ENCODE data around the gene TMEM272. TPM values are rescaled to one million over a fixed set of nuclear protein-coding genes. Genes with fewer than 3 reads are reported as not detected.

The TMEM272 gene
- total RNA-seq, 2 experiments from 2014 or later: 0.15 to 0.28 TPM

DNA sequence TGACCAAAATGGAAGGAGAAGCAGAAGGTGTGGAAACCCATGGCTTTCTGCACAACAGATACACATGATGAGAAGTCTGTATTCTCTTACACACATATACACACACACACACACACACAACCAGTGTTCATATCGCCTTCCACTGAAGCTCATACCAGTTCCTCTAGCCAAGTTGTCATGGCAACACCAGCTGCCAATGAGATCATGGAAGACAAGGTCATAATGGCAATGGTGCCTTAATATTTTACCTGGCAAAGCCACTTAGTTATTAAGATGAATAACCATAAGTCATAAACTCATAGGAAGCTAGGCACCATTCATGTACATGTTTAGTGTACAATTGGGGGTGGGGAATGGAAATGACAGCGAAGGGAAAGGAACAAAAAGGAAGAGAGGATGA, 38.4 kb downstream of the TMEM272 start:
- Mint-ChIP-seq H3K36me3 (ENCODE audit: low read depth) (no peaks in the 10 kb centered on the region), H3K27ac (no peak overlapping the region), H3K4me3 (no peak overlapping the region), H3K27me3 (no peaks in the 10 kb centered on the region), H3K9me3 (no peaks in the 10 kb centered on the region), H3K4me1 (peaks cover 35% of the 10 kb centered on the region)
- ChIA-PET CTCF (interaction anchor here (1.2 to 1.3 kb wide), 2 partner anchors 9 kb away, joined by 3 read pairs; no protein-coding TSS in a partner anchor), POLR2A (interaction anchor here (1.2 to 2.7 kb wide), 3 partner anchors 17 to 388 kb away, joined by 3 to 22 read pairs (median 4); partner anchors contain the start of gene INTS6)
- no peak for DNase-seq

DNA sequence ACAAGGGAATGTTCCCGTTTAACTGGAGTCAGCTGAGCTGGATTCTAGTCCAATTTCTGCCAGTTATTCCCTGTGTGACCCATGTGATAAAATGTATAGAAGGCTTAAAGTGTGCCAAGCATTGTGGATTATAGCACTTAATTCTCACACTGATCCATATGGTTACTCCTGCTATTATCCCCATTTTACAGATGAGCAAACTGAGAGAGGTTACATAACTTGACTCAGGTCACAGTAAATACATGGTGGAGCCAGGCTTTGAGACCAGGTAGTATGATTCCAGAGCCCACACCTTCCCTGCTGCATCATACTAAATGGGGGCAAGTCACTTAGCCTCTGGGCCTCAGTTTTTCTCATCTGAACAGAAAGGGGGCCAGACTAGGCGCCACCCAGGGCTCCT, 39.1 kb downstream of the TMEM272 start:
- DNase-seq: no peak
- ChIA-PET POLR2A (interaction anchor here (1.2 to 2.7 kb wide), 7 partner anchors 8 to 388 kb away, joined by 3 to 22 read pairs (median 4); partner anchors contain the start of gene INTS6), CTCF (interaction anchor here (1.0 to 1.9 kb wide), 5 partner anchors 8 to 388 kb away, joined by 3 to 9 read pairs (median 3); no protein-coding TSS in a partner anchor)
- peaks cover 37% of the 10 kb centered on the region for H3K4me1 Mint-ChIP-seq
- no peak overlapping the region for H3K27ac Mint-ChIP-seq
- no peaks in the 10 kb centered on the region for H3K9me3 Mint-ChIP-seq
- H3K4me3 Mint-ChIP-seq: no peak overlapping the region
- H3K27me3 Mint-ChIP-seq: no peaks in the 10 kb centered on the region
- H3K36me3 Mint-ChIP-seq (ENCODE audit: low read depth): no peaks in the 10 kb centered on the region

DNA sequence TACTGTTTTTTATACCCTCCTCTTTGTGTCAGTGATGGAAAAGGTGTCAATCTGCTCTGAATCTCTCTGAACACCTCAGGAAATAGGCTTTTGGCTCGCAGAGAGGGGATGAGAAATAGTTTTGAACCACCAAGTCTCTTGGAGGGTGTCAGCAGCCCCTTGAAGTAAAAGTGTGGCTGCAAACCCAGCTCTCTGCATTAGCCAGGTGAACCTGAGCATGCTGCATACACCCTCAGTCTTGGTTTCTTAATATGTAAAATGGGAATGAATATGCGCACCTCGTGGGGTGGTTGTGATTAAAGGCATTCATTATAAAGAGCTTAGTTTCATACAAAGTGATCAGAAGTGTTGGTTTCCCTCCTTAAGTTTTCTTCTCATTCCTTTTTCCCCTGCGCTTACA, 39.7 kb downstream of the TMEM272 start:
- ChIA-PET POLR2A (interaction anchor here (0.8 to 2.7 kb wide), 8 partner anchors 9 to 389 kb away, joined by 3 to 22 read pairs (median 4); partner anchors contain the start of gene INTS6), CTCF (interaction anchor here (0.5 to 1.9 kb wide), 5 partner anchors 9 to 1798 kb away, joined by 3 to 9 read pairs (median 5); no protein-coding TSS in a partner anchor)
- H3K27ac Mint-ChIP-seq: peak overlapping the region; percentile 78
- DNase-seq: no peak
- H3K27me3 Mint-ChIP-seq: no peaks in the 10 kb centered on the region
- H3K4me1 Mint-ChIP-seq: peaks cover 34% of the 10 kb centered on the region
- H3K4me3 Mint-ChIP-seq: peak overlapping the region; percentile 80
- H3K9me3 Mint-ChIP-seq: no peaks in the 10 kb centered on the region
- H3K36me3 Mint-ChIP-seq (ENCODE audit: low read depth): no peaks in the 10 kb centered on the region

DNA sequence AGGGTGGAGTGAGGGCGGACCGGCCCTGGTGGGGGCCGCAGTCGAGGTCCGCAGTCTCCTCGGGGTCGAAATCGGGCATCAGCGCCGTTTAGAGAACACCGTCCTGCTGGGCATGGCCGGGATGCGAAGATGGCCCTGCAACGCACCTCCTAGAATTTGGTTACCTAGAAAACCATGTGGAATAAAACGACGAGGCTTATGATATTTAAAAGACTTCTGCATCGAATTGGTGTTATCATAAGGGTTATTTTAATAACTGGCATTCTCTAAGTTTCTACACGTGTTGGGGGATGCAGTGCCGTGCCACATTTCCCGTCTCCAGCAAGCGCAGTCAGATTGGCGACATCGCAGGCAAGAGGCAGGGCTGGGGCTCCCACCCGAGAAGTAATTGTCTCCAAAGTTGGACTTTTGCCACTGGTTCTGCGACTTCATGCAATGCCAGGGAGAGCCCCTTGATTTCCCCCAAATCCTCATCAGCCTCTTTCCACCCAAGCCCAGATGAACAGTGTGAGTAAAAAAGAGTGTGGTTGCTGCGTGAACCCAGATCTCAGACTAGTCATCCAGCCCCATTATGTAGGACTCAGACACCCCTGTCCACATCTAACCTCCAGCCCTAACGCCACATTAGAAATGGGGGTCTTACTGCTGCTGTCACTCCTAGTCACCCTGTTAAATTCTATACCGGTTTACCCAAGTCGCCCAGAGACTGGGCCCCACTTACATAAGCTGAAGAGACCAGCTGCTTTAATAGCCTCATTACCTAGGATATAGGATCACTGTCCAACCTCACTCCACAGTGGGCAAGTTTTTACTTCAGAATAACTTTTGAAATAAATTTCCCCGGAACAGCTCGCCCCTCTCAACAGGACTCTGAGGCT, 40.4 kb downstream of the TMEM272 start:
- Mint-ChIP-seq H3K4me3 (peak overlapping the region; percentile 80), H3K9me3 (no peaks in the 10 kb centered on the region), H3K4me1 (peaks cover 36% of the 10 kb centered on the region), H3K27ac (peak overlapping the region; percentile 78), H3K27me3 (no peaks in the 10 kb centered on the region), H3K36me3 (ENCODE audit: low read depth) (no peaks in the 10 kb centered on the region)
- ChIA-PET POLR2A (interaction anchor here (0.8 to 2.7 kb wide), 6 partner anchors 10 to 353 kb away, joined by 3 to 22 read pairs (median 4); partner anchors contain the start of gene INTS6), CTCF (interaction anchor here (0.5 to 1.9 kb wide), 5 partner anchors 9 to 1797 kb away, joined by 3 to 9 read pairs (median 5); no protein-coding TSS in a partner anchor)
- DNase-seq: no peak

DNA sequence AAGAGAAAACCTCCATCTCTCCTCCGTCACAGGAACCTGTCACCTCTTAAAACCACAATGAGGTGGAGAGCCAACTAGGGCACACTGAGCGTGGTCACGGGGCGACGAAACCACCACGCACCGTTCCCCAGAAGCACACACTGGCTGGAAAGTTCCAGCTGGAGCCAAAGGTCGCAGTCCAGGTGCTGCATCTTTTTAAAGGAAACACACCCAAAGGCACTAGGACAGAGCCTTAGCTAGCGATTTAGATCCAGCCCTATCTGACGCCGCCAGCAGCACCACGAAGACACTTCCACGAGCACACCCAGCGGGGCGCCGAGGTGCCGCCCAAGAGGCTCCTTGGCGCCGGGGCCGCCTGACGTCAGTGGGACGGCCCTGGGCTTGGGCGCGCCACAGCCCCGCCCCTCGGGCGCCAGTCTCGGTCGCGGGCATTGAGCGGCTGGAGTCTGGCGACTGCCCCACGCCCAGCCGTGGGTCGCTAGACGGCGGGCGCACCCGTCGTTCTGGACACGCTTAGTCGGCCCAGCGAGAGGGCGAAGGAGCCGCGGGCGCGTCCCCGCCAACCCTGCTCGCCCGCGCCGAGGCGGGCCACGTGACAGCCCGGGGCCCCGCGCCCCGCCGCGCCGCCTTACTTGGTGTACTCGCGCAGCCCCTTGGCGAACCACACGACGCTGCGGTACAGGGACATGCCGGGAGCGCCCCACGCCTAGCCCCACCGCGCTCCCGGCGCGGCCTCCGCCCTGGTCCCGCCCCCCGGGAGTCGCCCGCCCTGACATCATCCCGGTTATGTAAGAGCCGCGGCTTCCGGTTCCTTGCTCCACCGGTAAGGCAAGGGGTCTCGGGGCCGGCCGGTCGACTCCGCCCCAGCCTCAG, 41.3 kb downstream of the TMEM272 start, which contains the start of gene DHRS12:
DHRS12 (minus strand) TSS at position 742 of the 873 bp plus-strand sequence. CDS start 4,504 bp downstream, outside the sequence.
- DNase-seq: peak; percentile 88
- Mint-ChIP-seq H3K4me1 (peaks cover 36% of the 10 kb centered on the region), H3K4me3 (peak within 1 kb of the TSS; percentile 93), H3K36me3 (ENCODE audit: low read depth) (no peaks in the 10 kb centered on the region), H3K9me3 (no peaks in the 10 kb centered on the region), H3K27me3 (no peaks in the 10 kb centered on the region), H3K27ac (peak within 1 kb of the TSS; percentile 99)
- ChIA-PET POLR2A (interaction anchor here (0.7 to 4.0 kb wide), 17 partner anchors 9 to 444 kb away, joined by 3 to 82 read pairs (median 4); partner anchors contain the start of gene INTS6), CTCF (interaction anchor here (0.9 to 3.1 kb wide), 3 partner anchors 11 to 353 kb away, joined by 3 to 19 read pairs (median 4); no protein-coding TSS in a partner anchor)

DNA sequence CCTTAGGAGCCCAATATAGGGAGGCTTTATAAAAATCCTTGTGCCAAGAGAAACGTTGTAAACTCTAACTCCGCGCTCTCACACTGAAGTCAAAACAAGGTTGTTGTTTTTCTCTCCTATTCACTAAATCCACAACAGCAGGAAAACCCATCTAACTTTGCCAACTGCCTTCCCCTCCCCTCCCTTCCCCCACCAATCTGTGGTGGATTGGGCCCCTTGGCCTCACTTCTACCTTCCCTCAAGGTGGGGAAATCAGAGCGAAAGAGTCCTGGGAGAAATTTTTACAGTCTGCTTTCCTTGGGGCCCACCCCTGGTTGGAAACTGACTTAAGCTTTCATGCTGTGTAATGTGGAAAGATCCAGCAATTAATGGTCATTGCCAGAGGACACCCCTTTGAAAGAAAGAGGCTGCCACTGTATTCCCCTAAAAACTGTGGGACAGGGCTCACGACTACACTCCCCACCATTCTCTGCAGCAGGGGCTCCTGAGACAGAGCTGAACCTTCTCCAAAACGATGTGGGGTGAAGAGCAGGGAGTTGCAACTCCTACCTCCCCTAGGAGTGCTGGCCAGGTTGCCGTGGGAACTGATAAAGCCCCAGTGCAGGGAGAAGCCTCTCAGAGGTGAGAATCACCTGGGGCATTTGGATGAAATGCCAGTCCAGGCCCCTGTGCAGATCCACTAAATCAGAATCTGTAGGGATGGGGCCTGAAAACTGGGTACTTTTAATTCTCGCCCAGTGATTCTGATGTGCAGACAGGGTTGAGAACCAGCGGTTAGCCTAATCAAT, 42.2 kb downstream of the TMEM272 start:
- Mint-ChIP-seq H3K36me3 (ENCODE audit: low read depth) (no peaks in the 10 kb centered on the region), H3K4me3 (peak overlapping the region; percentile 93), H3K4me1 (peaks cover 36% of the 10 kb centered on the region), H3K27me3 (no peaks in the 10 kb centered on the region), H3K27ac (peak overlapping the region; percentile 99), H3K9me3 (no peaks in the 10 kb centered on the region)
- no peak for DNase-seq
- ChIA-PET CTCF (interaction anchor here (0.7 to 3.1 kb wide), 5 partner anchors 12 to 384 kb away, joined by 3 to 19 read pairs (median 4); no protein-coding TSS in a partner anchor), POLR2A (interaction anchor here (0.7 to 4.0 kb wide), 19 partner anchors 8 to 474 kb away, joined by 3 to 82 read pairs (median 4); partner anchors contain the start of gene INTS6)

DNA sequence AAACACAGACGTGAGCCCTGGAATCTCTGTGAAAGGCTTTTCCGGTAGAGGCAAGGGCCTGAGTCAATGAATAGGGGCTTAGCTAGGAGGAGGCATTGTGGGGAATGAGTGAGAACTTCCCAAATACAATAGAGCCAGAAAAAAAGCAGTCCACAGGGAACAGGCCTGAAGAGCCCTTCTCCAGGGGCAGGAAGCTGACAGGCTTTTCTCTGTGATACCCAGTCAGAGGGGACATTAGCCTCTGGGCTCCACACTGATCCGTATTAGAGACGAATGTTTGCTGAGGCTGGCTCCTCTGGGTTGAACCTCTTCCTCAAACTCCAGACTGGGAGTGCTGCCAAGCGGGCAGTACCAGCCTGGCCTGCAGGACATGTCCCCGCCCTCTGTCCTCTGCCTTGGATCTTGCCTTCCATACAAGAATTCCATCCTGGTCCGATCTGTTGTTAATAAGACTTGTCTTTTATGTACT, 43.3 kb downstream of the TMEM272 start:
- H3K4me1 Mint-ChIP-seq: peaks cover 40% of the 10 kb centered on the region
- no peaks in the 10 kb centered on the region for H3K9me3 Mint-ChIP-seq
- ChIA-PET POLR2A (interaction anchor here (0.9 to 4.0 kb wide), 9 partner anchors 12 to 473 kb away, joined by 3 to 82 read pairs (median 6); partner anchors contain the start of gene INTS6), CTCF (interaction anchor here (0.6 to 3.1 kb wide), 10 partner anchors 13 to 677 kb away, joined by 3 to 19 read pairs (median 4); no protein-coding TSS in a partner anchor)
- H3K27ac Mint-ChIP-seq: peak overlapping the region; percentile 99
- no peaks in the 10 kb centered on the region for H3K36me3 Mint-ChIP-seq (ENCODE audit: low read depth)
- no peak overlapping the region for H3K4me3 Mint-ChIP-seq
- no peak for DNase-seq
- no peaks in the 10 kb centered on the region for H3K27me3 Mint-ChIP-seq

DNA sequence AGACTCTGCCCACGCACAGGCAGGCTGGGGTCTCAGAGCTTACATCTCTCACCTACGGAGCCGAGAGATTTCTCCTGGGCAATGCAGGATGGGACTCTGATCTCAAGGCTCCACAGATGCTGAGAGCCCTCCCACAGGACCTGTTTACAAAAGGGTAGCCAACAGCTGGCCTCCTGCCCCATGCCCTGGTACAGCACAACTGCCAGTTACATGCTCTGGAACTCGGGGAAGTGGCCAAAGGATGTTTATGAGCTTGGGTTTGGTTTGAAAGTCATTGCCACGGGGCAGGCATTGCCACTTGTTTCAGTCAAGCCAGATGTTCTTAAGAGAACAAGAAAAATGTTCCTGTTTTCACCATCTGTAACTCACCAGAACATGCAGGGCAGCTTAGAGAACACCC, 44.5 kb downstream of the TMEM272 start:
- POLR2A ChIA-PET: interaction anchor here (1.5 to 4.0 kb wide), 2 partner anchors 266 to 347 kb away, joined by 3 to 82 read pairs; partner anchors contain the start of gene INTS6
- CTCF ChIA-PET: interaction anchor here (0.7 to 2.5 kb wide), 7 partner anchors 98 to 675 kb away, joined by 3 to 6 read pairs (median 3); partner anchors contain the start of gene INTS6
- H3K27ac Mint-ChIP-seq: no peak overlapping the region
- no peaks in the 10 kb centered on the region for H3K27me3 Mint-ChIP-seq
- no peak for DNase-seq
- no peak overlapping the region for H3K4me3 Mint-ChIP-seq
- no peaks in the 10 kb centered on the region for H3K36me3 Mint-ChIP-seq (ENCODE audit: low read depth)
- peaks cover 40% of the 10 kb centered on the region for H3K4me1 Mint-ChIP-seq
- H3K9me3 Mint-ChIP-seq: no peaks in the 10 kb centered on the region

DNA sequence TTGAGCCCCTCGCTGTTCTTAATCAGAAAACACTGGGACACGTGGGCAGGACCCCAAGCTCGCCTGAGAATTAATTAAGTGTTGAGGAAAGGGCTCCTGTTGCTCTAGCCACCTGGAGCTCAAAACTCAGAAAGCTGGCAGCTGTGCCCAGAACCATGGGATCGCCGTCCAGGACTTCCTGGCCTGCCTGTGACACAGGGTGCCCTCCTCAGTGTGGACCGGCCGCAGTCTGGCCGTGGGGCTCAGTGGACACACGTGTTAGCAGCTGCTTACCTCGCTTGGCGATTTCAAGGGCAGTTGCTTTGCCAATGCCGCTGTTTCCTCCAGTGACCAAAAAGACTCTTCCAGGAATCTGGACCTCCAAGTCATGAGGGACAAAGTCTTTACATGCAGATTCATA, 45.7 kb downstream of the TMEM272 start:
- DNase-seq: no peak
- Mint-ChIP-seq H3K4me3 (no peak overlapping the region), H3K9me3 (no peaks in the 10 kb centered on the region), H3K4me1 (peaks cover 31% of the 10 kb centered on the region), H3K36me3 (ENCODE audit: low read depth) (no peaks in the 10 kb centered on the region), H3K27me3 (no peaks in the 10 kb centered on the region), H3K27ac (no peak overlapping the region)
- POLR2A ChIA-PET: interaction anchor here (0.6 to 1.0 kb wide), 2 partner anchors 346 to 364 kb away, joined by 3 to 4 read pairs; partner anchors contain the start of gene INTS6
- CTCF ChIA-PET: interaction anchor here (1.0 to 4.9 kb wide), 9 partner anchors 22 to 675 kb away, joined by 3 to 63 read pairs (median 25); partner anchors contain the start of gene INTS6

DNA sequence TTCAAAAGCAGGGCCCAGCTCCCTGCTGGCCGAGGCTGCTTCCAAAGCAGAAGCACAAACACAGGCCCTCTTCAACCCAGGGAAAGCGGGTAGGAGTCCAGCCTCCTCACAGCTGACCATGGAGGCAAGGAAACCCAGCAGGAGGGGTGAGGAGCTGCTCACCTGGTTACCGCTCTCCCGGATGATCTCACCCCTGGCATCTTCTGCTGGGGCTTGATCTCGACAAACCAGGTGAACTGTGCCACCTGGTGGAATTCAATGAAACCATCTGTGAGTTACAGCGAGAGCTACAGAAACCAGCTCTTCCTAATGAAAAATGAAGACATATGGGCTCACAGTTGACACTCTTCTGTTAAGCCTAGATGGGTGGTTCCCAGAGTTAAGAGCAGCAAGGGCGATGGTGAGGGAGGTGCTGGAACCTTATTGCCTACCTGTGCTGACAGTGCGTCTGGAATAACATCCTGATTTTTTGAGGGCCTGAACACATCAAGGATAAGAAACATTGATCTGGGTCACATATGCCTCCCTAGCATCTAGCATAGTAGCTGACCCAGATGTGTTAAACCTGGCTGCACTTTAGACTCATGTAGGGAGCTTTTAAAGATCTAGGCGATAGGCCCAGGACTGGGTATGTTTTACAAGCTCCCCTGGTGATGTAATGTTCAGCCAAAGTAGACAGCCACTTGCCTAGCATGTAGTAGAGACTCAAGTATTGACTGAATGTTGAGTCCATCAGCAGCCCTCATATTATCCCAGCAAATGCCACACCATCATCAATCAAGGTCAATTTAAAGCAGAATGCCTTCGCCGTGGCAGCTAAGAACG, 47.1 kb downstream of the TMEM272 start:
- H3K27ac Mint-ChIP-seq: no peak overlapping the region
- ChIA-PET POLR2A (interaction anchor here (0.6 to 2.0 kb wide), 9 partner anchors 33 to 672 kb away, joined by 3 to 17 read pairs (median 4); partner anchors contain the start of gene INTS6), CTCF (interaction anchor here (0.6 to 4.9 kb wide), 52 partner anchors 8 to 677 kb away, joined by 3 to 63 read pairs (median 4); partner anchors contain the start of gene INTS6)
- H3K36me3 Mint-ChIP-seq (ENCODE audit: low read depth): peaks cover 3% of the 10 kb centered on the region
- H3K27me3 Mint-ChIP-seq: no peaks in the 10 kb centered on the region
- DNase-seq: peak; percentile 68
- no peaks in the 10 kb centered on the region for H3K9me3 Mint-ChIP-seq
- H3K4me3 Mint-ChIP-seq: no peak overlapping the region
- H3K4me1 Mint-ChIP-seq: peaks cover 39% of the 10 kb centered on the region
